Activated naive CD8-positive, alpha-beta T cell treated with anti-CD3 and anti-CD28 coated beads, Interleukin-2, amount 50 U/mL, for 16 hours (primary cell): ENCODE data around the gene CAMP.
"Not testable (repeated sequence)": the region's sequence is repeated elsewhere in the genome, so short reads cannot be mapped to it uniquely, and the experiment has no call there.

Experiments used
- DNase-seq: peaks from one replicate; pipeline ENCODE4 v3.0.0-alpha.2; 2020; ENCODE audit warnings: low read depth, low spot score

CAMP gene

GRCh38 chr3:48256557-48256956, 33.3 kb downstream of the CAMP start:
- DNase-seq, result no peak

GRCh38 chr3:48258530-48258929, 35.2 kb downstream of the CAMP start:
- no peak for DNase-seq

- DNase-seq, result no peak
Observed at GRCh38 chr3:48267782-48268181, 44.5 kb downstream of the CAMP start.

- DNase-seq, result peak; percentile 78
Observed at GRCh38 chr3:48268381-48268935, 45.2 kb downstream of the CAMP start.

GRCh38 chr3:48268936-48269561, 45.8 kb downstream of the CAMP start:
- DNase-seq, result no peak

GRCh38 chr3:48269592-48269991, 46.3 kb downstream of the CAMP start:
- no peak for DNase-seq

- no peak for DNase-seq
Observed at GRCh38 chr3:48270306-48270705, 47.0 kb downstream of the CAMP start.

- not testable (repeated sequence) for DNase-seq
Observed at GRCh38 chr3:48271223-48271622, 47.9 kb downstream of the CAMP start.

- no peak for DNase-seq
Observed at GRCh38 chr3:48271763-48272498, 48.6 kb downstream of the CAMP start.

- DNase-seq, result peak; percentile 25
Observed at GRCh38 chr3:48273594-48274211, 50.4 kb downstream of the CAMP start.

GRCh38 chr3:48274452-48274851, 51.2 kb downstream of the CAMP start:
- DNase-seq, result no peak
